PC-3 (cell line): ENCODE measurements around the gene ATXN1L. TPM values are rescaled to one million over a fixed set of nuclear protein-coding genes. Genes with fewer than 3 reads are reported as not detected.
A peak's percentile ranks its signal among the peaks of the same experiment; 100 is the strongest.

Source experiments
- ATAC-seq: fragments of 200-7000 bp; cut with Tn5 transposase; 2 replicates; pipeline ENCODE4 v1.9.1; 2020; ENCODE audit warnings: mild to moderate bottlenecking, moderate library complexity
- BruUV-seq: library from RNA; stranded (reverse); fragments of 400-500 nt; replicated peaks from 2 replicates; lab custom pipeline; 2021; lab: Mats Ljungman, UMichigan
- CTCF ChIA-PET: fragments of 300-600 bp; sonication (Branson Sonifier 250); formaldehyde crosslinking; loops from one replicate; lab custom pipeline; 2022; ENCODE audit warnings: antibody characterized with exemption; lab: Charles Lee
- POLR2A ChIA-PET: fragments of 300-600 bp; sonication (Branson Sonifier 250); formaldehyde crosslinking; loops from one replicate; lab custom pipeline; 2022; ENCODE audit warnings: antibody characterized with exemption; ENCODE audit not compliant: unreplicated experiment; lab: Charles Lee
- DNase-seq: peaks from one replicate; pipeline ENCODE4 v3.0.0-alpha.2; 2015
- H2AFZ ChIP-seq: fragments of 300-600 bp; sonication (generic); 2 replicates; pipeline ENCODE4 v1.6.0; 2016; ENCODE audit warnings: antibody characterized with exemption, low read length
- H3F3A ChIP-seq: fragments of 300-600 bp; sonication (generic); one replicate; pipeline ENCODE4 v1.6.0; 2017; ENCODE audit warnings: antibody characterized with exemption, low read length, control low read depth, mild to moderate bottlenecking; ENCODE audit not compliant: unreplicated experiment
- H3K27ac ChIP-seq: fragments of 300-600 bp; sonication (generic); 2 replicates; pipeline ENCODE4 v1.5.1; 2016; ENCODE audit warnings: mild to moderate bottlenecking, low read length
- H3K27me3 ChIP-seq: fragments of 300-600 bp; sonication (generic); 2 replicates; pipeline ENCODE4 v1.6.1; 2016; ENCODE audit warnings: low read length, mixed read lengths
- H3K36me3 ChIP-seq: fragments of 300-600 bp; sonication (generic); 2 replicates; pipeline ENCODE4 v1.6.1; 2016; ENCODE audit warnings: low read depth, mixed run types, low read length, mixed read lengths
- H3K4me1 ChIP-seq: fragments of 300-600 bp; sonication (generic); 2 replicates; pipeline ENCODE4 v1.5.1; 2016; ENCODE audit warnings: low read length; ENCODE audit not compliant: insufficient read depth
- H3K4me2 ChIP-seq: fragments of 300-600 bp; sonication (generic); 2 replicates; pipeline ENCODE4 v1.6.0; 2016; ENCODE audit warnings: low read length
- H3K4me3 ChIP-seq: fragments of 300-600 bp; sonication (generic); 2 replicates; pipeline ENCODE4 v1.5.1; 2016; ENCODE audit warnings: mild to moderate bottlenecking, low read length, mixed read lengths
- H3K79me2 ChIP-seq: fragments of 300-600 bp; sonication (generic); 2 replicates; pipeline ENCODE4 v1.6.1; 2017; ENCODE audit warnings: low read length, mixed read lengths
- H3K9ac ChIP-seq: fragments of 300-600 bp; sonication (generic); 2 replicates; pipeline ENCODE4 v1.6.0; 2016; ENCODE audit warnings: mild to moderate bottlenecking, low read length
- H3K9me2 ChIP-seq: fragments of 300-600 bp; sonication (generic); replicated peaks from 2 replicates; pipeline ENCODE4 v1.6.1; 2016; ENCODE audit warnings: mixed run types, low read length, mixed read lengths
- H3K9me3 ChIP-seq: fragments of 300-600 bp; sonication (generic); 2 replicates; pipeline ENCODE4 v1.6.1; 2016; ENCODE audit warnings: low read length, mixed read lengths
- H4K20me1 ChIP-seq: fragments of 300-600 bp; sonication (generic); 2 replicates; pipeline ENCODE4 v1.6.1; 2016; ENCODE audit warnings: low read length, mixed read lengths
- CTCF ChIP-seq: fragments of 300-600 bp; sonication (generic); conservative IDR thresholded peaks from 2 replicates; pipeline ENCODE4 v1.5.1; 2017; ENCODE audit warnings: antibody characterized with exemption, low read depth, mild to moderate bottlenecking, low read length
- EZH2 ChIP-seq: fragments of 300-600 bp; sonication (generic); IDR thresholded peaks from one replicate; pipeline ENCODE4 v1.6.1; 2017; ENCODE audit warnings: antibody characterized with exemption, mild to moderate bottlenecking, low read length; ENCODE audit not compliant: unreplicated experiment
- EZH2phosphoT487 ChIP-seq: fragments of 300-600 bp; sonication (generic); IDR thresholded peaks from 2 replicates; pipeline ENCODE4 v1.6.1; 2018; ENCODE audit warnings: mild to moderate bottlenecking, antibody characterized with exemption, low read length, borderline replicate concordance
- intact Hi-C: fragments of 100-400 bp; cut with micrococcal nuclease; formaldehyde crosslinking; loops from 2 replicates; pipeline ENCODE4 v1.9.0; 2023
- total RNA-seq: library from RNA; depleted of rRNA; stranded (reverse); fragments of >200 nt; gene quantifications from 2 replicates; pipeline ENCODE4 v1.2.3, GENCODE V29; 2014

Gene ATXN1L
- total RNA-seq, 1 experiment from 2014 or later, result 8.5 TPM

GRCh38 chr16:71895679-71896365, 50.0 kb downstream of the ATXN1L start:
- Histone ChIP-seq H3K4me2 (peak overlapping the region; percentile 98), H3K4me3 (peak overlapping the region; percentile 100), H3K9me2 (no peaks in the 10 kb centered on the region), H2AFZ (peak overlapping the region; percentile 81), H3K9me3 (no peaks in the 10 kb centered on the region), H3F3A (no peaks in the 10 kb centered on the region), H3K27me3 (no peaks in the 10 kb centered on the region), H4K20me1 (peaks cover 27% of the 10 kb centered on the region; the same call in 1 of the 2 replicates), H3K79me2 (peaks cover 55% of the 10 kb centered on the region), H3K4me1 (peaks cover 13% of the 10 kb centered on the region; the same call in 1 of the 2 replicates), H3K27ac (peak overlapping the region; percentile 82), H3K9ac (peak overlapping the region; percentile 98), H3K36me3 (no peaks in the 10 kb centered on the region)
- TF ChIP-seq EZH2phosphoT487 (no peak), EZH2 (no peak), CTCF (no peak)
- POLR2A ChIA-PET, result interaction anchor here (0.5 kb wide), 1 partner anchor 12 kb away, joined by 6 read pairs; no protein-coding TSS in a partner anchor
- intact Hi-C loops, result no loop called here
- BruUV-seq, result TSS peak; percentile 45
- peak; percentile 5; the same call in 1 of the 2 replicates for ATAC-seq
- CTCF ChIA-PET, result no interaction called here
- peak; percentile 9 for DNase-seq

GRCh38 chr16:71896764-71897368, 51.1 kb downstream of the ATXN1L start:
- Histone ChIP-seq H3F3A (no peaks in the 10 kb centered on the region), H4K20me1 (peaks cover 31% of the 10 kb centered on the region; the same call in 1 of the 2 replicates), H3K9me3 (no peaks in the 10 kb centered on the region), H3K79me2 (peaks cover 66% of the 10 kb centered on the region), H3K27ac (no peak overlapping the region), H3K4me2 (peak overlapping the region; percentile 98), H2AFZ (no peak overlapping the region), H3K36me3 (no peaks in the 10 kb centered on the region), H3K9me2 (no peaks in the 10 kb centered on the region), H3K9ac (peak overlapping the region; percentile 98), H3K27me3 (no peaks in the 10 kb centered on the region), H3K4me3 (peak overlapping the region; percentile 100), H3K4me1 (peaks cover 9% of the 10 kb centered on the region; the same call in 1 of the 2 replicates)
- CTCF ChIA-PET, result interaction anchor here (0.7 kb wide), 1 partner anchor 24 kb away, joined by 13 read pairs; no protein-coding TSS in a partner anchor
- BruUV-seq, result no TSS peak
- DNase-seq (no peak), ATAC-seq (no peak)
- intact Hi-C loops, result no loop called here
- POLR2A ChIA-PET, result no interaction called here
- TF ChIP-seq EZH2 (no peak), EZH2phosphoT487 (no peak), CTCF (no peak)

- H4K20me1 ChIP-seq, result peaks cover 44% of the 10 kb centered on the region
- H3K27ac ChIP-seq, result no peak overlapping the region
- ChIA-PET POLR2A (no interaction called here), CTCF (no interaction called here)
- H3K9me2 ChIP-seq, result no peaks in the 10 kb centered on the region
- no TSS peak for BruUV-seq
- DNase-seq, result no peak
- H3K36me3 ChIP-seq, result no peaks in the 10 kb centered on the region
- peaks cover 9% of the 10 kb centered on the region; the same call in 1 of the 2 replicates for H3K4me1 ChIP-seq
- no peak overlapping the region for H3K4me2 ChIP-seq
- TF ChIP-seq EZH2phosphoT487 (no peak), EZH2 (no peak), CTCF (no peak)
- H3K27me3 ChIP-seq, result no peaks in the 10 kb centered on the region
- H3F3A ChIP-seq, result no peaks in the 10 kb centered on the region
- intact Hi-C loops, result no loop called here
- H3K9ac ChIP-seq, result no peak overlapping the region
- no peak overlapping the region for H3K4me3 ChIP-seq
- no peaks in the 10 kb centered on the region for H3K9me3 ChIP-seq
- H3K79me2 ChIP-seq, result peaks cover 89% of the 10 kb centered on the region
- H2AFZ ChIP-seq, result no peak overlapping the region
- no peak for ATAC-seq
Measured at GRCh38 chr16:71899171-71899570, 53.4 kb downstream of the ATXN1L start.
